ENCODE results near the gene SMIM20. TPM values are rescaled to one million over a fixed set of nuclear protein-coding genes. Genes with fewer than 3 reads are reported as not detected.
A peak's percentile ranks its signal among the peaks of the same experiment; 100 is the strongest.

SMIM20 gene
- total RNA-seq, 1 donor from 2014 or later: 41.5 TPM

DNA sequence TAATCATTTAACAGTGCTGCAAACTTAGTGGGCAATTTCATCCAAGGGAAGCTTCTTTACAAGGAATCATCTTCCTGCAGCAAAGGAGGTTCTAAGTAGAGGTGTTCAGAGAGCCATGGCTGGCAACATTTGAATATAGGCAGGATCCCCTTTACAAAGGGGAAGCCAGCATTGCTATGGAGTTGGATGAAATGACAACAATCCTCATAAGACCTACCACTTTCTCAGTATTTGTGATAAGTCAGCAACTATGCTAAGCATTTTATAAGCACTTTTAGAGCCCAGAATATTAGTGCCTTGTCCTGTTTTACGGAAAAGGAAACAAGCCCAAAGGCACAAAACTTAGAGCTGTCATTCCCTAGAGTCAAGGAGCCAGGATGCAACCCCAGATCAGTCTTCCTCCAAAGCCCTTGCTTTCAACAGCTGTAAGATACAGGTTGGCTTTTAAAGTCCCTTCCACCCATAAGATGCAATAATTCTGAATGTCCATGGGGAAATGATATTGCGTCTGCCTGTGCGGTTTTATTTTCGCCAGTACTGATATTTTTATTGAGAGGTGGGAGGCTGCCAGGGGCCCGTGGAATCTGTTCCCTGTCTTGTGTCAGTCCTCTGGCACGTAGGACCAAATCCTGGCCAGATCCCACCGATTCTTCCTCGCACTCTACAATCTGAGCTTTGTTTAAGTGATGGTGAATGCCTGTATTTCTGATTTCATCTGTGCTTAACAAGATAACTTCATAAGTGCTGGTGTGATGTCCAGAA lies 59.1 kb downstream of the SMIM20 start:
- DNase-seq (ENCODE audit: missing footprints): no peak
- intact Hi-C loops (cut with DNase I): loop anchor here (5.0 kb wide), 1 partner anchor 41 kb away; no protein-coding TSS in a partner anchor
- peak; percentile 26 for ATAC-seq

GRCh38 chr4:25976780-25977179 lies 62.8 kb downstream of the SMIM20 start:
- ATAC-seq (no peak), DNase-seq (ENCODE audit: missing footprints) (peak; percentile 5)
- intact Hi-C loops (cut with DNase I): no loop called here

GRCh38 chr4:25977397-25978170 lies 63.6 kb downstream of the SMIM20 start:
- intact Hi-C loops (cut with DNase I): no loop called here
- ATAC-seq: no peak
- DNase-seq (ENCODE audit: missing footprints): no peak

DNA sequence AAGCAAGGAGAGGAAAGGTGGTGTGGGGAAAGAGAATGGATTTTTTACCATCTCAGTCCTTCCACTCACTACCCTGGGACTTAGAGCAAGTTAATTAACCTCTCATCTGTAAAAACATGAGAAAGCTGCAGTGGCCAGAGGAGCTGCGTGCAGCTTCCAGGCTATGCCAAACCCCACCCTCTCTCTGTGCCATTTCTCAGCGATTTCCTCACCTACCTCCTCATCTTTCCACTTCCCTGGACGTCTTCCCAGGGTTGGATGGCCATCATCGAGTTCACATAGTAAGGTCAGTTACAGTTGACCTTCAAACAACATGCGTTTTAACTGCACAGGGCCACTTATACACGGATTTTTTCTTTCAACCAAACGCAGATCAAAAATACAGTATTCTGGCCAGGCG lies 64.3 kb downstream of the SMIM20 start:
- ATAC-seq: no peak
- intact Hi-C loops (cut with DNase I): no loop called here
- DNase-seq (ENCODE audit: missing footprints): no peak

Other genes starting within 250 kb of the SMIM20 start
- 3.9 TPM for gene SEL1L3, start 51.2 kb upstream of the SMIM20 start, total RNA-seq